HG02642 (cell line): Measurements from ENCODE around the gene NUP214.

Experiments used
- ATAC-seq: cut with Tn5 transposase; IDR thresholded peaks from one replicate; pipeline ENCODE4 v1.9.1; 2021; ENCODE audit warnings: mild to moderate bottlenecking; ENCODE audit not compliant: unreplicated experiment, poor library complexity

The NUP214 gene

DNA sequence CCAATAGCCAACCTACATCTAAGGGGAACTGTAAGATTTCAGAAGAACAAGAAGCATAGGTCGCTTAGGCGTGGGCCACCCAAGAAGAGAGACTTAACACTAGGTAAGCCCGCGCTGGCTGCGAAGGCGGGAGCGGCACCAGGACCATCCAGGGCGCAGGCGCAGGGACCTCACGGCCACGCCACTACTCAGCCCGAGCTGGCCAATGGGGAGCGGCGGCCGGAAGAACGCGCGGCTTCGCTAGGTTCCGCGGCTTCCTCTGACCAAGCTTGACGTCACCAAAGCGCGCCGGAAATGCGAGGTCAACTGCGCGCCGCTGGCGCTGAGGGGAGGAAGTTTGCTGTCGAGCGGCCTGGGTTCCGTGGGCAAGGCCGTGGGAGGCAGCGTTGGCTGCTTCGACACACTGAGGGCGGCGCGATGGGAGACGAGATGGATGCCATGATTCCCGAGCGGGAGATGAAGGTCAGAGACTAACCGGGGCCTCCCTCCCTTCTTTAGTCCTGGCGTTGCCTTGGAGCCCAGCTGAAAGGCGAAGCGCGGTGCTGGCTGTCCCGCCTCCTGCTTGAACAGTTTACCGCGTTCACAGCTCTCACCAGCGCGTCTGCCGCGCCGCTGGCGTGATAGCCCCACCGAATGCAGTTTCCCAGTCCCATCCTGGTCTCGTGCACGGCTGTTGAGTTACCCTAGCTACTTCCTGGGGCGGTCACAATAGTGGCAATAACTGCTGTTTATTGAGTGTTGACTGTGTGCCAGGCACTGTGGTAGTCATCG, at the start of gene NUP214:
Gene NUP214 (plus strand): TSS at position 299 of the 771 bp plus-strand sequence. CDS start 119 bp downstream, at position 418.
- ATAC-seq, result peak; percentile 98

- ATAC-seq, result no peak
Measured at GRCh38 chr9:131076347-131077195, 48.8 kb upstream of the NUP214 start.

DNA sequence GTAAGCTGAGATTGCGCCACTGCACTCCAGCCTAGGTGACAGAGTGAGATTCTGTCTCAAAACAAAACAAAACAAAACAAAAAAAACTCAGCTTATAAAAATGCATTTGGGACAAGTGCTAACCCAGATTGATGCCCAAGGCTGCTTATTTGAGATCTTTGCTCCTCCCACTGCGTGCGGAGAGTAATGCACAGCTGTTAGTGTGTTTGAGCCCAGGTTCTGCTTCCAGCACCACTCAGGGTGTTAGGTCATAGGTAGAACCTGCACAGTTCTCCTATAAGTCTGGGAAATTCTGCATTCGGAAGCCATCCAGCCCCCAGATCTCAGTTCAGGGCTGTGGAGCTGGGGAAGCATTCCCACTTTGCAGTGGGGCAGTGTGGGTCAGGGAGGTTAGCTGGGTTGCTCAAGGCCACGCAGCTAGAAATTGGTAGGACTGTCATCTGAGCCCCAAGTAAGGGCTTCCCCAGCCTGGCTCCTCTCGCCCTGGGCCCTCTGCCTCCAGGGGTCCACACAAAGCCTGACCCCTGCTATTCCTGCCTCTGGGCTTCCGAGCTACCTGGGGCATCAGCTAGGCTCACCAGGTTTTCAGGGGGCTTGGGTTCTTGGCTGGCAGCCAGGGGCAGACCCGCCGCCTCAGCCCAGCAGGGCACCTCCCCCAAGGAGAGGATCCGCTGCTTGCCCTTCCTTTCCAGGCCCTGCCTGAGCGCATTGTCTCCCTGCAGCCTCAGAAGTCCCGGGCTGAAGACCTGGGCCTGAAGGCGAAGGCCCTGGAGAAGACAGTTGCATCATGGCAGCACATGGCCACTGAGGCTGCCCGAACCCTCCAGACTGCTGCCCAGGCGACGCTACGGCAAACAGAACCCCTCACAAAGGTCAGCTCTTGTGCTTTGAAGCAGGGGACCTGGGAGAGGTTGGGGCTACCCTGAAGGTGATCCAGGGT, 46.7 kb upstream of the NUP214 start:
- no peak for ATAC-seq

GRCh38 chr9:131080589-131080988, 44.8 kb upstream of the NUP214 start:
- no peak for ATAC-seq

- no peak for ATAC-seq
Measured at GRCh38 chr9:131081868-131082267, 43.5 kb upstream of the NUP214 start.

DNA sequence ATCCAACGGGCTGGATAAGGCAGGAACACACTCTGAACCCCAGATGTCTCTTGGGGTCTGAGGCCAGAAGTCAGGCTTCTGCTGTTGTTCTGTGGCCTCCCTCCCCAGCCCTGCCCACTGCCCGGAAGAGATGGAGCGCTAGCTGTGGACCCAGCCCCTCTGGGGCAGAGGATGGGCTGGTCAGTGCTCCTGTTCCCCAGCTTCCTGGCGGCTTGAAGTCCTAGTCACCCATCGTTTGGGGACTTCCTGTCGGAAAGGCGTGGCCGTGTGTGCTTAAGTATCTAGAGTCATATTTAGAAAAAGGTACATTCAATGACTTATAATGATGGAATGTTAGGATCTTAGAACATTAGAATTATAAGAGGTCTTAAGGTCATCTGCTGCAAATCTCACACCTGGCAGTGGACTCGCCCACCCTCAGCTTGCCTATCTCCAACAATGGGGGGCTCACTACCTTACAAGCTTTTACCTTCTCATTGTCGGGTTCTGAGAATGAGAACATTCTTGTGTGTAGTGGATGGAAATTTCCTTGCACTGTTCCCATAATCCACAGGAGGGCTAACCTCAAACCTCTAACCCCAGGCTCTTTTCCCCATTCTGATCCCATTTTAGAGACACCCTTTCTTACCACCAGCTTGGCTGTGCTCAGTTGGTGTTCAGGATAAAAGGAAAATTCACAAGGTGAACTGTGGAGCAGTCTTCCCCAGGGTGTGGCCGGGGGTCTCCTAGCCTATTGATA, 42.4 kb upstream of the NUP214 start:
- ATAC-seq, result no peak

DNA sequence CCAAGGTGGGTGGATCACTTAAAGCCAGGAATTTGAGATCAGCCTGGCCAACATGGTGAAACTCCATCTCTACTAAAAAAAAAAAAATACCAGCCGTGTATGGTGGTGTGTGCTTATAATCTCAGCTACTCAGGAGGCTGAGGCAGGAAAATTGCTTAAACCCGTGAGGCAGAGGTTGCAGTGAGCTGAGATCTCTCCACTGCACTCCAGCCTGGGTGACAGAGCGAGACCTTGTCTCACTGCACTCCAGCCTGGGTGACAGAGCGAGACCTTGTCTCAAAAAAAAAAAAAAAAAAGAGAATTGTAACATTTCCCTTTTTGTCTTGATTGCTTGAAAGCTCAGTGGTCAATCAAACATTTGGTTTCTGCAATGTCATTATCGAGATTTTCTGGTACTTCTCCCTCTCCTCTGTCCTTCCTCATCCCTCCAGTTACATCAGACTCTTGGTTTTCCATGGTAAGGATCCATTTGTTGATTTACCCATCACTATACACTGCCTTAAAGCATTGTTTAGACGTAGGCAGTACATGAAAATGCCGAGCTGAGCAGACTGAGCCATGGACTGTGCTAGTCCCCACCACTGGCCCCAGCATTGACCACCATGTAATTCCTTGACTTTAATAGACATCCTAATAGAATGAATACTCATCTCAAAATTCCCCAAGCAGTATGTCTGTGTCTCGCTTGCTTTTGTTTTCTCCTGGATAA, 40.6 kb upstream of the NUP214 start:
- no peak for ATAC-seq

- ATAC-seq, result no peak
Measured at GRCh38 chr9:131085370-131086122, 39.8 kb upstream of the NUP214 start.

- ATAC-seq, result no peak
Measured at GRCh38 chr9:131087354-131087893, 38.0 kb upstream of the NUP214 start.

GRCh38 chr9:131090025-131090787, 35.2 kb upstream of the NUP214 start:
- no peak for ATAC-seq

DNA sequence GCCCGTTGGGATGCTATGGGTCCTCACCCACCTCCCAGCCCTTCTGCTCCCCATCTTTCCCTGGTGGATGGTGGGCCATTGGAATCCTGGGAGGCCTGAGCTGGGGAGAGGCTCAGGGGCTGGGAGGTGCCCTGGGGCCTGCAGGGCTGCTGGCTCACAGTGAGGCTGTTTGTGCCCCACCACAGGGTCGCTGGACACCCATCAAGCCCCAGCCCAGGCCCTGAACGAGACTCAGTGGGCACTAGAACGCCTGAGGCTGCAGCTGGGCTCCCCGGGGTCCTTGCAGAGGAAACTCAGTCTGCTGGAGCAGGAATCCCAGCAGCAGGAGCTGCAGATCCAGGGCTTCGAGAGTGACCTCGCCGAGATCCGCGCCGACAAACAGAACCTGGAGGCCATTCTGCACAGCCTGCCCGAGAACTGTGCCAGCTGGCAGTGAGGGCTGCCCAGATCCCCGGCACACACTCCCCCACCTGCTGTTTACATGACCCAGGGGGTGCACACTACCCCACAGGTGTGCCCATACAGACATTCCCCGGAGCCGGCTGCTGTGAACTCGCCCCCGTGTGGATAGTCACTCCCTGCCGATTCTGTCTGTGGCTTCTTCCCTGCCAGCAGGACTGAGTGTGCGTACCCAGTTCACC, 33.9 kb upstream of the NUP214 start:
- ATAC-seq, result no peak

DNA sequence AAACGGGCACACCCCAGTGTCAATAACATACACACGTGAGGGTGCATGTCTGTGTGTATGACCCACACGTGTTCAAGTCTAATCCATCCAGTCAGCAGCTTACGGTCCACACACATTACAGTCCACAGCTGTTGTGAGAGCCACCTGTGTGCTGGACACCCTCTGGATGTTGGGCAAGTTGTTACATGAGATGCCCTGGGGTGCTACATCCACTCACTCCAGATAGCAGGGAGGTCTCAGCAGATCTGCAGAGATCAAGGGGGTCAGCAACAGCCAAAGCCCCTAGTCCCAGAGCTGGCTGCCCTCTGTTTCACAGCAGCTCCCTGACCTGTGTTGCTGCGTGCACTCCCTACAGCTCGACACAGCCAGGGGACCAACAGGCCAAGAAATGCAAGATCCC, 33.4 kb upstream of the NUP214 start:
- ATAC-seq, result no peak

- ATAC-seq, result no peak
Measured at GRCh38 chr9:131092548-131093440, 32.6 kb upstream of the NUP214 start.

DNA sequence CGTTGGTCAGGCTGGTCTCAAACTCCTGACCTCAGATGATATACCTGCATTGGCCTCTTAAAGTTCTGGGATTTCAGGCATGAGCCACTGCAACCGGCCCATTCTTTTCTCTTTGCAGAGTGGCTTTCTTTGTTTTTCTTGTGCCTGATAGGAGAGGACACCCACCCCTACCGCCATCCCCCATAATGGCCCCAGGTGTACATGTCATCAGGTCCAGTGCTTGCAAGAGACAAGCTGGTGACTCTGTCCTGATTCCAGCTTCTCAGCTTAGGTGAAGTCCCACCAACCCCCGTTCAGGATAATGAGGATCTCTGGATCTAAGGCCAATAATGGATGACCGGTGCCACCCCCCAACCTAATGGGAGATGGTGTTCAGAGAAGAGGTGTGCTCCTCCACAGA, 31.4 kb upstream of the NUP214 start:
- no peak for ATAC-seq

- no peak for ATAC-seq
Measured at GRCh38 chr9:131094622-131095021, 30.8 kb upstream of the NUP214 start.

GRCh38 chr9:131095666-131096268, 29.6 kb upstream of the NUP214 start:
- ATAC-seq, result no peak
